Adrenal gland (tissue), 5 donors: Measurements from ENCODE around the gene STEAP1.

Source experiments
- CTCF ChIP-seq, 6 experiments: fragments of 450-650 bp in 4 of 6; fragments of 200-600 bp in 2 of 6; sonication (generic) in 1 of 6; IDR thresholded peaks; 1 replicate in 5 of 6; 2 replicates in 1 of 6; pipeline versions ENCODE4 v1.5.1 to v1.8.0; 2016 to 2021; ENCODE audit warnings: antibody characterized with exemption in 6 of 6, mild to moderate bottlenecking in 2 of 6, moderate library complexity in 1 of 6
- POLR2A ChIP-seq, 2 donors: fragments of 450-650 bp; IDR thresholded peaks; one replicate each; pipeline ENCODE4 v1.6.1; 2017; ENCODE audit warnings: antibody characterized with exemption in 2 of 2, mild to moderate bottlenecking in 2 of 2, moderate library complexity in 1 of 2
- donor health status: DM: no; HTN: no; CAD: no.

DNA sequence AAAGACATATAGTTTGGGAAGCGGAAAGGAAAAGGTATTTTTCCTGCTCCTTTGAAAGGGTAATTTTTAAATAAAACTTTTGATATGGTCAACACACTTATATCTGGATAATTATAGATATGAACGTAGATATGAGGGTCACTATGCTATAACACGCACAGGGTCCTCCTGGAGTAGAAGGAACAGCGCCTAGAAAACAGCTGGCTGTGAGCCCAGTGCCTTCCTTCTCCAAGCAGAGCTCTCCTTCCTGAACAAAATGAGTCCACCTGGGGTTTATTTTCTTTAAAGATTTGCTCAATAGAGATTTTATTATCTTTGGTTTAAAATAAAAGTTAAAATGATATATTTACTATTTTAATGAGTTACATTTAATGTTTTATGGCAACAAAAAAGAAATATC is 13.1 kb downstream of the STEAP1 start:
- TF ChIP-seq CTCF (IDR thresholded peaks at IDR 0.05): no peak
- no peak for TF ChIP-seq POLR2A (IDR thresholded peaks at IDR 0.05)
